Posterior cingulate gyrus (tissue), 11 donors: ENCODE results near the gene ACAP2.
"Not testable (repeated sequence)": the region's sequence is repeated elsewhere in the genome, so short reads cannot be mapped to it uniquely, and the experiment has no call there.

Source experiments
- DNase-seq, 10 donors: peaks; one replicate each; pipeline versions ENCODE4 v3.0.0 to v3.0.0-alpha.2; 2020 to 2021; ENCODE audit warnings: mixed read lengths in 3 of 10
- intact Hi-C: fragments of 100-400 bp; cut with DNase I; formaldehyde crosslinking; loops from one replicate; pipeline ENCODE4 v1.15.1; 2023

ACAP2 gene, protein sequence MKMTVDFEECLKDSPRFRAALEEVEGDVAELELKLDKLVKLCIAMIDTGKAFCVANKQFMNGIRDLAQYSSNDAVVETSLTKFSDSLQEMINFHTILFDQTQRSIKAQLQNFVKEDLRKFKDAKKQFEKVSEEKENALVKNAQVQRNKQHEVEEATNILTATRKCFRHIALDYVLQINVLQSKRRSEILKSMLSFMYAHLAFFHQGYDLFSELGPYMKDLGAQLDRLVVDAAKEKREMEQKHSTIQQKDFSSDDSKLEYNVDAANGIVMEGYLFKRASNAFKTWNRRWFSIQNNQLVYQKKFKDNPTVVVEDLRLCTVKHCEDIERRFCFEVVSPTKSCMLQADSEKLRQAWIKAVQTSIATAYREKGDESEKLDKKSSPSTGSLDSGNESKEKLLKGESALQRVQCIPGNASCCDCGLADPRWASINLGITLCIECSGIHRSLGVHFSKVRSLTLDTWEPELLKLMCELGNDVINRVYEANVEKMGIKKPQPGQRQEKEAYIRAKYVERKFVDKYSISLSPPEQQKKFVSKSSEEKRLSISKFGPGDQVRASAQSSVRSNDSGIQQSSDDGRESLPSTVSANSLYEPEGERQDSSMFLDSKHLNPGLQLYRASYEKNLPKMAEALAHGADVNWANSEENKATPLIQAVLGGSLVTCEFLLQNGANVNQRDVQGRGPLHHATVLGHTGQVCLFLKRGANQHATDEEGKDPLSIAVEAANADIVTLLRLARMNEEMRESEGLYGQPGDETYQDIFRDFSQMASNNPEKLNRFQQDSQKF

DNA sequence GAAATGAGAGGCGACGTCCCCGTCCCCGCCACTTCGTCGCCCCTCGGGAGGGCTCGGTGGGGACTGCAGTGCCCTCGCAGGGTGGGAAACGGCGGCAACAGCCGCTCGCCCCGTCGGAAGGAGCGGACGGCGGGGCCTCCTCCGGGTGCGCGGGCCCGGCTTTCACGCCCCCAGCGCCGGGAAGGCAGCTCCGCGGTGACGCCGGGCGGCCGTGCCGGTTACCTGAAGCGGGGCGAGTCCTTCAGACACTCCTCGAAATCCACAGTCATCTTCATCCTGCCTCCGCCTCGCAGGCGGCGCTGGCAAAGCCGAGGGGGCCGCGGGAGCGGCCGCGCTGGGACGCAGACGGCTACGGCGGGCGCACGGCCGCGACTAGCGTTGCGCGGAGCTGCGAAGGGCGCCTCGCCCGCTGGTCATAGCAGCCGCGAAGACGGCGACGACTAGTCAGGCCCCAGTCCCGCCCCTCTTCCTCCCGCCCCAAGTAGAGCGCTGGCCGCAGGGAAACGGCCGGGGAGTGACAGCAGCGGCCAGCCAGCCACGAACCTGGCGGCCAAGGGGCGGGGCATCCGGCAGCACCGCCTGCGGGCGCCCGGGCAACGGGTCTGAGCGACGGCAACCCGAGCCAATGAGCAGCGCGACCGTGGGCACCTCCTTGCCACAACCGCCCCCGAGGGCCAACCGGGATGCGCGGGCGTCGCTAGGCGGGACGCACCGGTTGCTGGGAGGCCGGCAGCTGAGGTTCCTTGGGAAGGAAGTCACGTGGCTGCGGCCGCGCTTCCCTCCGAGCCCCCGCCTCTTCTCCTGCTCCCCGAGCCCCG is at the start of gene ACAP2:
TSS of gene ACAP2 (minus strand) at position 448 of the 818 bp plus-strand sequence. CDS start at position 275, 173 bp downstream.
- DNase-seq, result peak; percentile 100
- intact Hi-C loops, result loop anchor here (2.0 to 5.0 kb wide), 3 partner anchors 80 to 172 kb away; partner anchors contain the start of genes PPP1R2 and XXYLT1

DNA sequence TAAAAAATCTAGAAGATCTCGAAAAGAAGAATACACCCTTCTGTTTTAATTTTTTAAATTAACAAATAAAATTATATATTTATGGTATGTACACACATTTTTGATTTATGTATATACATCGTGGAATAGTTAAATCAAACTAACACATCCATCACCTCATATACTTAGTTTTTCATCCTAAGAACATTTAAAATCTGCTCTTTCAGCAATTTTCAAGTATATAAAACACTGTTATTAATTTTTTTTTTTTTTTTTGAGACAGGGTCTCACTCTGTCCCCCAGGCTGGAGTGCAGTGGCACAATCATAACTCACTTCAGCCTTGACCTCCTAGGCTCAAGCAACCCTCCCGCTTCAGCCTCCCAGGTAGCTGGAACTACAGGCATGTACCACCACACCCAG is 32.8 kb upstream of the ACAP2 start:
- no peak for DNase-seq
- intact Hi-C loops, result no loop called here

DNA sequence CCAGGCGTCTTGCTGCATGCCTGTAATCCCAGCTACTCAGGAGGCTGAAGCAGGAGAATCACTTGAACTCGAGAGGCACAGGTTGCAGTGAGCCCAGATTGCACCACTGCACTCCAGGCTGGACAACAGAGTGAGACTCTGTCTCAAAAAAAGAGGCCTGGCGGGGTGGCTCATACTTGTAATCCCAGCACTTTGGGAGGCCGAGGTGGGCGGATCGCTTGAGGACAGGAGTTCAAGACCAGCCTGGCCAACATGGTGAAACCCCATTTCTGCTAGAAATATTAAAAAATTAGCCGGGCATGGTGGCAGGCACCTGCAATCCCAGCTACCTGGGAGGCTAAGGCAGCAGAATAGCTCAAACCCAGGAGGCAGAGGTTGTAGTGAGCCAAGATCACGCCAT is 32.3 kb upstream of the ACAP2 start:
- DNase-seq, intact Hi-C loops: not testable (repeated sequence)

DNA sequence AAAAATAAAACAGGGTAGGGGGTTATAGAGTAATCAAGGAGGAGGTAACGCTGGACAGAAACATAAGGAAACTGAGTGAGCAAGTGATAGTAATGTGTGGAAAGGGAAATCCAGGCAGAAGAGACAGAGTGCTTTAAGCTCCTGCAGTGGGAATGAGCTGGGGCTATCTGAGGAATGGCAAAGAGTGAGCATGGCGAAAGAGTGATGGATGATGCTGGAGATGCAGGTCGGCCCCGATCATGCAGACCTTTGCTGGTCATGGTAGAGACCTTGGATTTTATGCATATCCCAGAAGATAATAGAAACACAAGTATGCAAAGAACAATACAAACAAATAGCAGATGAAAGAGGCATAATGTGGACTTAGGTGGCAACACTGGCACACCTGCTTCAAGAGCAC is 26.0 kb upstream of the ACAP2 start:
- DNase-seq, result no peak
- intact Hi-C loops, result no loop called here

DNA sequence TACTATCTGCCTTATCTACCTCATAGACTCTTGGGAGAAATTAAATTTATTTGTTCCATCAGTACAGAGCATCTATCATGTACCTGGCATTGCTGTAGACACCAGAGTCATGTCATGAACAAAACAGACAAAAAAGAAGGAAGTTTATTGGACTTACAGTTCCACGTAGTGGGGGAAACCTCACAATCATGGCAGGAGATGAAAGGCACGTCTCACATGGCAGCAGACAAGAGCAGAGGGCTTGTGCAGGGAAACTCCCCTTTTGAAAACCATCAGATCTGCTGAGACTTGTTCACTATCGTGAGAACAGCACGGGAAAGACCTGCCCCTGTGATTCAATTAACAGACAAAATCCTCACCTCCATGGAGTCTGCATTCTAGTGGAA is 25.6 kb upstream of the ACAP2 start:
- intact Hi-C loops, result no loop called here
- DNase-seq, result no peak

DNA sequence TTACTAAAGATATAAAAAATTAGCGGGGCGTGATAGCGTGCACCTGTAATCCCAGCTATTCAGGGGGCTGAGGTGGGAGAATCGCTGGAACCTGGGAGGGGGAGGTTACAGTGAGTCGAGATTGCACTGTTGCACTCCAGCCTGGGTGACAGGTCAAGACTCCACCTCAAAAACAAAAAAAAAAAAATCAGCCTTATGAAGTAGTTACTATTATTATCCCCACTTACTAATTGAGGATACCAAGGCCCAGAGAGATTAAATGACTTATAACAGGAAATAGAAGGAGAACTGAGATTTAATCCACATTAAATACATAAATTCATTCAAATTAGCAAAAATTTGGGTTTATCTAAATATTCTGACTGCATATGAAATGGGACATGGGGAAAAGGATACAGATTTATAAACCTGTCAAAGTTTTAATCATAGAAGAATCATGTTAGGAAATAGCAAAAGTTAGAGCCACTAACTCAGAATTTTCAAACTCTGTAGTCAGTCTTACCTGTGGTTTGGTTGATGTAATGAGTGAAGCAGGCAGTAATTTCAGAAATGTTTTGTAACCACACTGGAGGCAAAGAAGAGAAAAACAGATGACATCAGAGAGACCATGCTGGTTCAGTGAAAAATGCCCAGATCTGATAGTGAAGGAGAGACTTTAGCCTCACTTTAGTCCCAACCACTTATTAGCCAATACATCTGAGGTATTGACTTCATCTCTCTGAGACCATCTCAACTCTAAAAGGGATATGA is 25.0 kb upstream of the ACAP2 start:
- DNase-seq, result no peak
- intact Hi-C loops, result no loop called here

DNA sequence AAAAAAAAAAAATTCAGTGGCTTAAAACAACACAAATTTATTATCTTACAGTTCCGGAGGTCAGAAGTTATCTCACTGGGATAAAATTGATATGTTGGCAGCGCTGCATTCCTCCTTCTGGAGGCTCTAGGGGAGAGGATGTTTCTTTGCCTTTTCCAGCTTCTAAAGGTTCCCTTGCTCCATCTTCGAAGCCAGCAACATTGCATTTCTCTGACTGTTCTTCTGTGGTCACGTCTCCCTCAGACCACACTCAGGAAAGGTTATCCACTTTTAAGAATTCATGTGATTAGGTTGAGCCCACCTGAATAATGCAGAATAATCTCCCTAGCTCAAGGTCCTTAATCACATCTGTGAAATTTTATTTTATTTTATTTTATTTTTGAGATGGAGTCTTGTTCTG is 23.4 kb upstream of the ACAP2 start:
- intact Hi-C loops, result no loop called here
- DNase-seq, result no peak

DNA sequence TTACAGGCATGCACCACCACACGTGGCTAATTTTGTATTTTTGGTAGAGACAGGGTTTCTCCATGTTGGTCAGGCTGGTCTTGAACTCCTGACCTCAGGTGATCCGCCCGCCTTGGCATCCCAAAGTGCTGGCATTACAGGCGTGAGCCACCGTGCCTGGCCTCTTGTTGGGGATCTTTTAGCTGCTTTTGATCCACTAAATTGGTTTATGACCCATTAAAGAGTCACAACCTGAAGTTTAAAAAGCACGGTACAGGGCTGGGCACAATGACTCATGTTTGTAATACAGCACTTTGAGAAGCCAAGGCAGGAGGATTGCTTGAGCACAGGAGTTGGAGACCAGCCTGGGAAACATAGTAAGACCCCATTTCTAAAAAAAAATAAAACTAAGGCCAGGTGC is 20.1 kb upstream of the ACAP2 start:
- DNase-seq, intact Hi-C loops: not testable (repeated sequence)

DNA sequence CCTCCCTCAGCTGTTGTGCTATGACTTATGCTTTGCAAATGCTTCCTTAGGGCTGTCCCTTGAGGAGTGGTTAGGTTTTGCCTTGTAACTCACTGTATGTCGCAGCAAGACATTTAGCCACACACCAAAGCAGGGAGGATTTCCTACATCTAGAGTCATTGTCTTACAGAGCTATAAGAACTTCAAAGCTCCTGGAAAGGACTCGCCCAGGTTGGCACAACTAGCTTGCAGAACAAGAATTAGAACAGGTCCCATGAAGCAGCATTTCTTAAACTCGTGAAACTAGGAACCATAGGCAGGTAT is 19.4 kb upstream of the ACAP2 start:
- DNase-seq, result no peak
- intact Hi-C loops, result no loop called here

DNA sequence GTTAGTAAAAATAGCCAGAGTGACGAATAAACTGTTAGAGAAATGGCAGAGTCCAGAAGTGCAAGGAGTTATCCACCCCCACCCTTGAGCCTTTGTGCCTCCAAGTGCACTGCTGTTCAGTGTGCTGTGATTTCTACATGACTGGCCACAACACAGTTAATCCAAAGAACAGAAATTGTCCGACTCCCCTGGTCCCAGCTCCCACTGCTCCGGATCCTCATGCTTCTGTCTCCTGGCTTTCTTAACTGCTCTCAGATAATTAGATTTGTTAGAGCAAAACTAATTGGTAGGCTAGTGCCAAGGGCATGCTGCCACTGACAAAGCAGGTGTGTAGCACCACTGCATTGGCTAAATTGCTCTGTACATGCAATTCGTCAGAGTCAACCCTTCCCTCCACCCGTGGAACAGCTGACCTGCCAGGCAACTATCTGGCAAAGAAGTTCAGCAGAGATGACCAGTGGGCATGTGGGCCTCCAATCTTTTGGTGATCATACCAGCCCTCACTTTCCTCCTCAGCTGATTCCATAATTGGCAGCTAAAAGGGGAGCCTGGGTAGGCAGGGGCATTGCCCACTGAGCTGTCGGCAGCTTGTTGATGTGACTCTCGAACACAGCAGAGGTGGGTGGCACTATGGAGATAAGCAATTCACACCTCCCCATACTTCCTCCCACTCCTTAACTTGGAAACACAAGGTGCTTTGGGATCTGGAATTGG is 18.9 kb upstream of the ACAP2 start:
- intact Hi-C loops, result no loop called here
- DNase-seq, result no peak

DNA sequence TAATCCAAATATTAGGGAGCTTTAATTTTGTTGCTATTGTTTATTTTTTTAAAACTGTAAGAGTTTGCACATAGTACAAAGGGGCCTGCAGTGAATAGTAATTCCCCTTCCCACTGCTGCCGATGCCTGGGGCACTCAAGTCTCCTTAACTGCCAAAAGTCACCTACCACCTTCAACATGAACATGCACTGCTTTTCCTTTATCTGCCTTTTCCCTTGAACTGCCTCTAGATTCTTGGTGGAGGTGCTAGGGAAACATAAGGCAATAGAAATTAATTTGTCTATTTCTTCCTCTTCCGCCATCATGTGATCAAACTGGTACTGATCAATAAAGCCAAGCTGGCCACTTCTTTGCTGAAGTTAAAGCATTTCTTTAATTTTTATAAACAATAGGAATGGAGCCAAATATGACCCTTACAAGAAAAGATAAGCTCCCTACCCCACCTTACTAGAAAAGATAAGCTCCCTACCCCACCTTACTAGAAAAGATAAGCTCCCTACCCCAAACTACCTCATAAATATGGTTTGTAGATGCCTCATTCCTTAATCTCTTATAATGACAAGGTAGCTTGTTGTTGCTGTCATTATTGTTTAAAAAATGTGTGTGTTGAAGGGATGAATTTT is 17.4 kb upstream of the ACAP2 start:
- DNase-seq, result no peak
- intact Hi-C loops, result no loop called here

DNA sequence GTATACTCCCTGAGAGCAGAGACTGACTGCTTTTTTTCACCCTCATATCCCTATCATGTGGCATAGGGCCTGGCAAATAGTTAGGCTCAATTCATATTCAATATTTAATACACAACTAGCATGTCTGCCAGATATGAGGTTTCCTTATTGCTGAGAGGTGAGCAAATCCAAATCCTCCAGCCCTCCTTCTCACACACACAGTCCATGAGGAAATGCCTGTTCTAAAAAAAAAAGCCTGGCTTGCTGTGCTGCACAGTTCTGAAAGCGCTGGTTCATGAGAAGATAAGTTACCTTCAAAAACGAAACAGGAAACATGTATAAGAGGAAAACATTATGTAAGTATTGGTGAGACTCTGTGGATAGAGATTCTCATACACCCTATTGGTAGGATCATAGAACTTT is 15.5 kb upstream of the ACAP2 start:
- intact Hi-C loops, result no loop called here
- DNase-seq, result no peak

DNA sequence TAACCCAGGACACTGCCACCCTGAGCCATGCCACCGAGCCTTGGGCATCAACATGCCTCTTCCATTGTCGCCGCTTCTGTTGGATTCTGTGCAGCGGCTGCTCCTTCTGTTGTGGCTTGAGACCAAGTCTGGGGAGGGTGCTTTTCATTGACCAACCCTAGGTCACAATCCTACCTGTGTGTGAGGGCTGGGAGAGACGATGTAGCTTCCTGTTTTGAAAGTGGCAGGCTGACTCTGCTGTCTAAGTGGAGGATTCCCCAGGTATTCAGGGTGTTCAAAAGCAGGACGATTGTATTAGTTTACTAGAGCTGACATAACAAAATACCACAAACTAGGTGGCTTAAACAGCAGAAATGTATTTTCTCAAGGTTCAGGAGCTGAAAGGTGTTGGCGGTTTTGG is 13.0 kb upstream of the ACAP2 start:
- intact Hi-C loops, result no loop called here

DNA sequence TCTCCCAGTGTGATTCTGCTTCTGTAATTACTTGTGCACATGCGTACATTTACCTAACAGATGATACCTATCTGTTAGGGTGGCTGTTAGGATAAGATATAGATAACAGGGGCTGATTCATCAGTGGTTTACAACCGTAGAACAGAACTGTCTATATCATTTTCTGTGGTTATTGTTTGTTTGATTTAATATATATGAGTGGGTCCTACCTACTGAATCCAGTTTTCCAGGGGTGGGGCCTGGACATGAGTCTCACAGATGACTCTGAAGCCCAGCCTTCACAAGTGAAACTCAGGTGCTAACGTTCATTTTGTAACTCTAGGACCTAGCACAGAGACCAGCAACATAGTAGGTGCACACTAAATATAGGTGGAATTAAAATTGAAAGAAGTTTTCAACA is 10.4 kb upstream of the ACAP2 start:
- no peak for DNase-seq

More for the DNA sequence above, 13.0 kb upstream of the ACAP2 start:
- no peak for DNase-seq

DNA sequence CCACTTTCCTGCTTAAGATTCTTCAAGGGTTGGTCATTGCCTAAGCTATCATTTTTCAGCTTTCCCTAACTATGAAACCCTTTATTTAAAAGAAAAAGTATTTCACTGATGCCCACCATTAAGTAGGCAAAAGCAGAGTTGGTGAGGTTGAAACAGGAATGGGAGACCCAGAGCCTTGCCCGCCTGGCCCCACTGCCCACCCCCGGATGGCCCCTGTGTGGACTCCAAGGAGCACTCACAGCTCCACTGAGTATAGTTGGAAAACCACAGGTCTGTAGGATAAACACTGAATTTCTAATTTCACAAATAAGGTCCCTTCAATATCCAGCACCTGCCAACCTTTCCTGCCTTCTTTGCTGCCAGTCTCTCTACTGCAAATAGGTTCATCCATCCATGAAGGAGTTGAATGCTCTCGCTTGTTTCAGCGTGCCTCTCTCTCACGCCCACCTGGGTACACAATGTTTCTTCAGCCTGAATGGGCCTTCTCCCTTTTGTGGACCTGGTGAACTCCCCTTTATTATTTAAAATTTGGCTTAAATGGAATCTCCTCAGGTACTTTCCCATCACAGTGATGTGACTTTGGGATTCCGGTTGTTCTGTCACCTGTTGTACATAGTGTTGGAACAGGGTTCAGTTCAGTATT is 8.7 kb upstream of the ACAP2 start:
- DNase-seq, result no peak
- intact Hi-C loops, result no loop called here

More for the DNA sequence above, 10.4 kb upstream of the ACAP2 start:
- intact Hi-C loops, result no loop called here

DNA sequence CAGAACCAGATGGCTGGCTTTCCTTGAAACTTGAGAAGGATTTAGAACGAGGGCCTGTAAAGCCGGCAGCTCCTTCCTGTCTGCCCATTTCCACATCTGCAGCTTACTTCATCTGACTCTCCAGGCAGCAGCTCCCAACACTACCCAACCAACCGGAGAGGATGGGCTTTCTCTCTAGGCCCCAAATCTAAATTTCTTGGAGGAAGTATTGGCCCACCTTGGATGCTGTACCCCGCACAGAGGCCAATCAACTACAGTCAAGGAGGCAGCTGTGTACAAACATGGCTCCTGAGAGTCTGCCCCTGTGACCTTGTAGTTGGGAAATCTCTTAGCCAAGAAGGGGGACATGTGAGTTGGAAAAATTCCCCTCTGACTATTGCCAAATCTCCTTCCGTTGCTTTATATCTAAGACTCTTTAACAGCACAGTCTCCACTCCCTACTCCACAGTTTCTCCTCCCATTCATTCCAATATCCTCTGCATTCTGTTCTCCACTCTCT is 8.0 kb upstream of the ACAP2 start:
- intact Hi-C loops, result no loop called here
- DNase-seq, result no peak

DNA sequence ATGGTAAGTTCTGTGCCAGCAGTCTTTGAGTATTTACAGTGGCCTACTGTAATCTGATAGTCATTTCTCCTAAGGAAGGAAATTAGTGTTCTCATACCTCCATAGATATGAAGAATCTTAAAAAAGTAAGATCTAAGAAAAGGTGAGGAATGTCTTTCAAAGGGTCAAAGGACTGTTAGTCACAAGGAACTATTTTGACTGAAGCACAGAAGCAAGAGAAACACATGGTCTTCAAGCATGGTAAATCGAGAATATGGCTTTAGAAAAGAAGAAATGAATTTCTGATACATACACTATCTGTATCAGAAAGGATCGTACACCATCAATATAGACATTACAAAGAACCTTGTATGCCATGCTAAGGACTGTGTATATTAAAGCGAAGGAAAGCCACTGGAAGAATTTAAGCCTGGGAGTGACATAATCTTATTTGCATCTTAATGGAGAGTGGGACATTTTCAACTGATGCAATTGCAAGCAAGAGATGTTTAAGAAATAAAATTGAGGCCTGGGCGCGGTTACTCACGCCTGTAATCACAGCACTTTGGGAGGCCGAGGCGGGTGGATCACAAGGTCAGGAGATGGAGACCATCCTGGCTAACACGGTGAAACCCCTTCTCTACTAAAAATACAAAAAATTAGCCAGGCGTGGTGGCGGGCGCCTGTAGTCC is 5.5 kb upstream of the ACAP2 start:
- no peak for DNase-seq
- intact Hi-C loops, result no loop called here

DNA sequence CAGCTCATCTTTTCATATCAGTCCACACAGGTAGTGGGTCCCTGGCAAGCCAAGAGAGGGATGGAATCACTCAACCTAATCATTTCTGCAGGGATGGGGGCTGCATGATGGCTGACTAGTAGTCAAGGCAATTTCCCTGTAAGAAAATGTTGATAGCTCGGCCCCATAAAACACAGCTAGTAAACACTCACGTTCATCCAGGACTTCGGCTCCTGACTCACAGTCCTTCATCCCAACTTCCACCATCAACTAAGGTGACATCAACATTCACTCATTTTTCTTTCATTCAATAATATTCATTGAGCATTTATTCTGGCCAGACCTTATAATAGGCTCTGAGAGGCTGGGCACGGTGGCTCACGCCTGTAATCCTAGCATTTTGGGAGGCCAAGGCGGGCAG is 4.4 kb upstream of the ACAP2 start:
- intact Hi-C loops, result no loop called here
- no peak for DNase-seq
